Measurements from ENCODE around the gene SLC35A4. TPM values are rescaled to one million over a fixed set of nuclear protein-coding genes. Genes with fewer than 3 reads are reported as not detected.

Gene SLC35A4
- total and polyA plus RNA-seq, 2 of the 13 experiments (the other 11 are each of a cell fraction or from before 2014, with no cell fraction given) = 0.71 to 4.0 TPM

DNA sequence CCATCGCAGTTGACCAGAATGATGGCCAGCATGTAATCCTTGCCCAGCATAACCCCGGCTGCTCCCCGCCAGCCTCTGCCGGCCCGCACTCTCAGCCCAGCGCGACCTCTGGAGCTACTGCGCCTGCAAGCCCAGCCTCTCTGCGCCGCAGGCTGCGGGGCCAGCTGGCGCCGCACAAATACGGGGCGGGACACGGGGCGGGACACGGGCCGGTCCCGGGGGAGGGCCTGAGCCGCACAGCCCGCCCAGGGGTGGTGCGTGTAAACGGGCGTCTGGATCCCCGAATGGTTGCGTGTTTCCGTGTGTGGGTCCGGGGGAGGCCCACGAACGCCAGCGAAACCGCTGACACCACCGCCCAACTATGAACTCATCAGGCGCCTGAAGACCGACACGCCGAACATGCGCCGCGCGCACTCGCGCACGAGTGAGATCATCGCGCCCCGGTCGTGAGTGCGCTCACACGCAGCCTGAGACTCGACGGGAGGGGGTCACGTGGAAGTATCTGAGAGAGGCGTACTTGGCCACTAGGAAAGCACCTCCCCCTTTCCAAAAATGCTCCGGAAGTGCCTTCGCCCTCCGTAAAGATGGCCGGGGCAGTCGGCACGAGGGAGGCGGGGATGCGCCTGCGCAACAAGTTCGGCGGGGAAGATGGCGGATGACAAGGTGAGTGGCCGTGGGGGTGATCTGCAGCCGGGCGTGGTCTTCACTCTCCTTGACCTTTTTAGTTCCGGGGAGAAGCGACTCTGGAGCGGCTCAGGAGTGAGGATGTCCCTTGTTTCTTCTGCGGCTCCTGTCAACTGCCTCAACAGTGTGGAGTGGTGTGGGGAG is at the start of gene SLC35A4, which contains the start of gene APBB3 (continued):
- TF ChIP-seq ZBTB1 (CRISPR knock-in tag; IDR thresholded peaks at IDR 0.05; ENCODE audit: borderline replicate concordance) (no peak), ZNF670 (CRISPR knock-in tag; IDR thresholded peaks at IDR 0.05; ENCODE audit: borderline replicate concordance) (no peak), SIN3A (IDR thresholded peaks at IDR 0.05; ENCODE audit: borderline replicate concordance, low read depth, low read length) (no peak), EEA1 (CRISPR knock-in tag; IDR thresholded peaks at IDR 0.05; ENCODE audit: borderline replicate concordance) (peak; percentile 34; the same call in 1 of the 2 replicates), SMAD3 (CRISPR knock-in tag; IDR thresholded peaks at IDR 0.05) (no peak), PATZ1 (CRISPR knock-in tag; IDR thresholded peaks at IDR 0.05) (peak; percentile 38; the same call in 1 of the 2 replicates), THYN1 (CRISPR knock-in tag; IDR thresholded peaks at IDR 0.05; ENCODE audit: borderline replicate concordance, low read depth) (no peak), ZNF160 (CRISPR knock-in tag; IDR thresholded peaks at IDR 0.05) (no peak), ADNP (CRISPR knock-in tag; IDR thresholded peaks at IDR 0.05) (no peak), ZNF589 (CRISPR knock-in tag; conservative IDR thresholded peaks at IDR 0.05) (no peak), ZNF446 (CRISPR knock-in tag; IDR thresholded peaks at IDR 0.05) (no peak), ZNF362 (CRISPR knock-in tag; IDR thresholded peaks at IDR 0.05; ENCODE audit: borderline replicate concordance) (0 out of 2 replicates have a peak, but pooled peaks have one; percentile 28), USF2 (IDR thresholded peaks at IDR 0.05; ENCODE audit: low read depth, low read length) (no peak), USF2 (CRISPR knock-in tag; IDR thresholded peaks at IDR 0.05; ENCODE audit: borderline replicate concordance) (no peak), ZNF569 (CRISPR knock-in tag; IDR thresholded peaks at IDR 0.05; ENCODE audit: borderline replicate concordance) (no peak), U2AF2 (IDR thresholded peaks at IDR 0.05; ENCODE audit: low read depth, low read length) (no peak), ZSCAN30 (CRISPR knock-in tag; IDR thresholded peaks at IDR 0.05) (no peak), ZNF614 (CRISPR knock-in tag; IDR thresholded peaks at IDR 0.05; ENCODE audit: borderline replicate concordance) (peak; percentile 33; the same call in 1 of the 2 replicates), NFIB (CRISPR knock-in tag; IDR thresholded peaks at IDR 0.05; ENCODE audit: borderline replicate concordance) (no peak)
- TF ChIP-seq, protein P1, sequence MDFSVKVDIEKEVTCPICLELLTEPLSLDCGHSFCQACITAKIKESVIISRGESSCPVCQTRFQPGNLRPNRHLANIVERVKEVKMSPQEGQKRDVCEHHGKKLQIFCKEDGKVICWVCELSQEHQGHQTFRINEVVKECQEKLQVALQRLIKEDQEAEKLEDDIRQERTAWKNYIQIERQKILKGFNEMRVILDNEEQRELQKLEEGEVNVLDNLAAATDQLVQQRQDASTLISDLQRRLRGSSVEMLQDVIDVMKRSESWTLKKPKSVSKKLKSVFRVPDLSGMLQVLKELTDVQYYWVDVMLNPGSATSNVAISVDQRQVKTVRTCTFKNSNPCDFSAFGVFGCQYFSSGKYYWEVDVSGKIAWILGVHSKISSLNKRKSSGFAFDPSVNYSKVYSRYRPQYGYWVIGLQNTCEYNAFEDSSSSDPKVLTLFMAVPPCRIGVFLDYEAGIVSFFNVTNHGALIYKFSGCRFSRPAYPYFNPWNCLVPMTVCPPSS (IDR thresholded peaks at IDR 0.05) = no peak

All from HepG2 (cell line).